ENCODE measurements around the gene ZFP30. TPM values are rescaled to one million over a fixed set of nuclear protein-coding genes. Genes with fewer than 3 reads are reported as not detected.

Gene ZFP30
- total RNA-seq, 3 donors from 2014 or later, result 4.8 to 18.1 (median 11.1) TPM

- no peak for TF ChIP-seq POLR2AphosphoS5 (IDR thresholded peaks at IDR 0.05)
- TF ChIP-seq CTCF (IDR thresholded peaks at IDR 0.05), result no peak
- no peak for TF ChIP-seq POLR2A (IDR thresholded peaks at IDR 0.05)
- peaks cover 4% of the 10 kb centered on the region for H3K36me3 ChIP-seq
- H3K9me3 ChIP-seq, result peaks cover 0 to 99% of the 10 kb centered on the region in 2 donors
- no peak overlapping the region for H3K27ac ChIP-seq
- DNase-seq (ENCODE audit: low spot score in 2 of 2), result no peak
- H3K4me1 ChIP-seq, result no peaks in the 10 kb centered on the region
- H3K27me3 ChIP-seq, result no peaks in the 10 kb centered on the region
- intact Hi-C loops (cut with DNase I; ENCODE audit: low total_unique reads), result no loop called here
- no peak overlapping the region for H3K4me3 ChIP-seq
Observed at GRCh38 chr19:37564624-37565369, 90.5 kb downstream of the ZFP30 start.

Other genes with a start within 250 kb of the ZFP30 start
- 1 to 10 TPM; 6.9 to 9.1 (median 8.2) TPM for gene ZNF569, start 188.0 kb downstream of the ZFP30 start, total RNA-seq
- 10 to 100 TPM in 2 of 3 donors, 1 to 10 TPM in 1; 4.5 to 10.8 (median 10.2) TPM for gene ZNF570, start 186.1 kb downstream of the ZFP30 start, total RNA-seq
- gene ZNF793, start 148.5 kb downstream of the ZFP30 start, total RNA-seq, result 10 to 100 TPM in 1 of 3 donors, 1 to 10 TPM in 2; 1.3 to 10.2 (median 7.2) TPM
- 10 to 100 TPM in 1 of 3 donors, 1 to 10 TPM in 2; 5.3 to 12.6 (median 9.2) TPM for gene ZNF571, start 60.7 kb downstream of the ZFP30 start, total RNA-seq
- 1 to 10 TPM; 1.8 to 9.7 (median 6.6) TPM for gene ZNF540, start 60.6 kb downstream of the ZFP30 start, total RNA-seq
- 1 to 10 TPM; 1.4 to 8.5 (median 5.6) TPM for gene ZNF607, start 64.3 kb upstream of the ZFP30 start, total RNA-seq
- 10 to 100 TPM in 2 of 3 donors, 1 to 10 TPM in 1; 6.2 to 16.7 (median 11.6) TPM for gene ZNF573, start 124.1 kb upstream of the ZFP30 start, total RNA-seq

Data from breast epithelium (tissue), 4 donors.